K562 (cell line): Measurements from ENCODE around the gene ZFP36. TPM values are rescaled to one million over a fixed set of nuclear protein-coding genes. Genes with fewer than 3 reads are reported as not detected.

ENCODE experiments used
- ATF2 ChIP-seq: sonication (generic); formaldehyde crosslinking; IDR thresholded peaks from 2 replicates; pipeline ENCODE4 v1.8.1; 2022; ENCODE audit warnings: missing genetic modification reagents
- ATF6 ChIP-seq: sonication (generic); formaldehyde crosslinking; IDR thresholded peaks from 2 replicates; pipeline ENCODE4 v1.4.0; 2020; ENCODE audit warnings: mild to moderate bottlenecking, missing genetic modification reagents
- BRD9 ChIP-seq: fragments of 450-650 bp; IDR thresholded peaks from 2 replicates; pipeline ENCODE4 v1.6.1; 2018; ENCODE audit warnings: low read depth; ENCODE audit not compliant: partially characterized antibody
- CGGBP1 ChIP-seq: fragments of 250-450 bp; sonication (Bioruptor Pico); IDR thresholded peaks from 2 replicates; pipeline ENCODE4 v1.9.0; 2021; ENCODE audit warnings: mild to moderate bottlenecking
- CREM ChIP-seq: IDR thresholded peaks from 2 replicates; pipeline ENCODE4 v1.6.1; 2014; ENCODE audit warnings: antibody characterized with exemption, low read depth
- ETV6 ChIP-seq, 3 experiments: fragments of 150-350 bp in 1 of 3; sonication (generic) in 1 of 3; formaldehyde crosslinking in 1 of 3; IDR thresholded peaks; 2 replicates each; pipeline versions ENCODE4 v1.6.1 to v1.8.0; 2014 to 2022; ENCODE audit warnings: borderline replicate concordance in 2 of 3, low read depth in 2 of 3, antibody characterized with exemption in 1 of 3, low read length in 1 of 3, mild to moderate bottlenecking in 1 of 3, missing genetic modification reagents in 1 of 3
- GATAD2B ChIP-seq: fragments of 450-650 bp; IDR thresholded peaks from 2 replicates; pipeline ENCODE4 v1.6.1; 2017; ENCODE audit warnings: mild to moderate bottlenecking, borderline replicate concordance
- GTF2A2 ChIP-seq: IDR thresholded peaks from 2 replicates; pipeline ENCODE4 v1.6.1; 2016; ENCODE audit warnings: mild to moderate bottlenecking, missing genetic modification characterization, missing compliant biosample characterization
- KDM4B ChIP-seq, 2 experiments: fragments of 450-650 bp in 1 of 2; sonication (generic) in 1 of 2; IDR thresholded peaks; 2 replicates each; pipeline ENCODE4 v1.6.1; 2016 to 2017; ENCODE audit warnings: borderline replicate concordance in 2 of 2, antibody characterized with exemption in 1 of 2, low read depth in 1 of 2, mild to moderate bottlenecking in 1 of 2
- MAFK ChIP-seq: IDR thresholded peaks from 2 replicates; pipeline ENCODE4 v1.6.1; 2011; ENCODE audit warnings: low read length, improper control_type of control experiment
- MAZ ChIP-seq, 2 experiments: fragments of 450-650 bp in 1 of 2; sonication (generic) in 1 of 2; formaldehyde crosslinking; IDR thresholded peaks in 1 of 2; conservative IDR thresholded peaks in 1 of 2; 2 replicates each; pipeline versions ENCODE4 v1.4.0 to v1.5.0; 2020; ENCODE audit warnings: mild to moderate bottlenecking in 1 of 2, missing genetic modification reagents in 1 of 2
- MECOM ChIP-seq: fragments of 250-450 bp; sonication (Bioruptor Pico); IDR thresholded peaks from 2 replicates; pipeline ENCODE4 v1.8.0; 2022; ENCODE audit warnings: inconsistent platforms
- MTA1 ChIP-seq: fragments of 450-650 bp; IDR thresholded peaks from 2 replicates; pipeline ENCODE4 v1.6.1; 2017; ENCODE audit warnings: borderline replicate concordance
- MTF1 ChIP-seq: fragments of 250-450 bp; sonication (Bioruptor Pico); IDR thresholded peaks from 2 replicates; pipeline ENCODE4 v1.9.0; 2021; ENCODE audit warnings: moderate library complexity, mild to moderate bottlenecking, inconsistent platforms, borderline replicate concordance
- MYBL2 ChIP-seq, 2 experiments: fragments of 450-650 bp in 1 of 2; sonication (generic) in 1 of 2; formaldehyde crosslinking in 1 of 2; IDR thresholded peaks; 2 replicates each; pipeline versions ENCODE4 v1.6.1 to v1.8.1; 2017 to 2022; ENCODE audit warnings: borderline replicate concordance in 1 of 2, inconsistent platforms in 1 of 2, low read depth in 1 of 2, mild to moderate bottlenecking in 1 of 2, missing genetic modification reagents in 1 of 2, moderate library complexity in 1 of 2
- SMARCA4 ChIP-seq: fragments of 450-650 bp; IDR thresholded peaks from 2 replicates; pipeline ENCODE4 v1.6.1; 2016
- SNAPC5 ChIP-seq: fragments of 250-450 bp; sonication (Bioruptor Pico); IDR thresholded peaks from 2 replicates; pipeline ENCODE4 v1.8.0; 2021; ENCODE audit warnings: moderate library complexity, mild to moderate bottlenecking, inconsistent platforms
- TBP ChIP-seq: optimal IDR thresholded peaks from 2 replicates; pipeline ENCODE3; 2011; ENCODE audit warnings: low read depth, low read length, improper control_type of control experiment
- TRIM28 ChIP-seq: fragments of 450-650 bp; IDR thresholded peaks from 2 replicates; pipeline ENCODE4 v1.6.1; 2017
- ZFP91 ChIP-seq: sonication (generic); formaldehyde crosslinking; IDR thresholded peaks from 2 replicates; pipeline ENCODE4 v1.8.0; 2022; ENCODE audit warnings: mild to moderate bottlenecking, missing genetic modification reagents
- ZNF551 ChIP-seq: fragments of 250-450 bp; sonication (Bioruptor Pico); IDR thresholded peaks from 2 replicates; pipeline ENCODE4 v1.5.0; 2021; ENCODE audit warnings: mild to moderate bottlenecking, moderate library complexity
- polyA plus RNA-seq, 8 experiments: library from polyadenylated mRNA; depleted of rRNA in 4 of 8; stranded (reverse) in 5 of 8; unstranded in 3 of 8; fragments of >200 nt; fragmentation: Nextera tagmentation in 2 of 8; fragmentation: Illumina TruSeq in 1 of 8; extraction: Ambion mirVana in 2 of 8; extraction: Trizol in 1 of 8; gene quantifications; 2 replicates each; pipeline versions ENCODE4 v1.2.1 to v1.2.3, GENCODE V29; 2011 to 2014; ENCODE audit warnings: inconsistent platforms in 1 of 8, missing spikeins in 1 of 8
- total RNA-seq, 7 experiments: library from RNA; depleted of rRNA in 6 of 7; stranded (reverse); fragments of >200 nt in 6 of 7; fragmentation: Illumina TruSeq in 2 of 7; extraction: Trizol in 2 of 7; gene quantifications; 2 replicates each; pipeline versions ENCODE4 v1.2.1 to v1.2.3, GENCODE V29; 2011 to 2021; ENCODE audit warnings: low replicate concordance in 1 of 7

Gene ZFP36
- total and polyA plus RNA-seq, 9 of the 15 experiments (the other 6 are each of a cell fraction or from before 2014, with no cell fraction given), result 1.0 to 20.1 (median 3.5) TPM

GRCh38 chr19:39435499-39436349 is 29.1 kb downstream of the ZFP36 start, which contains the start of gene RPS16 (continued):
- TF ChIP-seq ETV6 (IDR thresholded peaks at IDR 0.05; ENCODE audit: borderline replicate concordance in 1 of 2, low read depth in 2 of 2, low read length in 1 of 2) (no peak), ETV6 (CRISPR knock-in tag; IDR thresholded peaks at IDR 0.05; ENCODE audit: borderline replicate concordance) (no peak), SNAPC5 (no peak), CGGBP1 (no peak), TRIM28 (no peak), ATF6 (CRISPR knock-in tag) (peak; percentile 73; the same call in 1 of the 2 replicates), MTA1 (no peak), ZFP91 (CRISPR knock-in tag) (no peak), SMARCA4 (no peak), KDM4B (IDR thresholded peaks at IDR 0.05; ENCODE audit: borderline replicate concordance in 2 of 2, low read depth in 1 of 2) (peak in 1 of 2 experiments; percentile 74; a peak in 1 of 4 replicates), CREM (peak; percentile 81), ZNF551 (CRISPR knock-in tag) (no peak), BRD9 (no peak), TBP (peak; percentile 98), MTF1 (CRISPR knock-in tag) (no peak), MAFK (no peak), MAZ (CRISPR knock-in tag; conservative IDR thresholded peaks at IDR 0.05 in 1 of 2, IDR thresholded peaks at IDR 0.05 in 1 of 2) (peak; percentile 69 to 73), GTF2A2 (no peak), MYBL2 (IDR thresholded peaks at IDR 0.05; ENCODE audit: low read depth) (no peak), MYBL2 (CRISPR knock-in tag; IDR thresholded peaks at IDR 0.05; ENCODE audit: borderline replicate concordance) (no peak), MECOM (CRISPR knock-in tag) (no peak), GATAD2B (no peak), ATF2 (CRISPR knock-in tag) (no peak)
